Measurements from ENCODE around the gene CLEC17A. TPM values are rescaled to one million over a fixed set of nuclear protein-coding genes. Genes with fewer than 3 reads are reported as not detected.
A peak's percentile ranks its signal among the peaks of the same experiment; 100 is the strongest.

CLEC17A gene
- total and polyA plus RNA-seq, 2 donors: 1.2 to 2.3 TPM

DNA sequence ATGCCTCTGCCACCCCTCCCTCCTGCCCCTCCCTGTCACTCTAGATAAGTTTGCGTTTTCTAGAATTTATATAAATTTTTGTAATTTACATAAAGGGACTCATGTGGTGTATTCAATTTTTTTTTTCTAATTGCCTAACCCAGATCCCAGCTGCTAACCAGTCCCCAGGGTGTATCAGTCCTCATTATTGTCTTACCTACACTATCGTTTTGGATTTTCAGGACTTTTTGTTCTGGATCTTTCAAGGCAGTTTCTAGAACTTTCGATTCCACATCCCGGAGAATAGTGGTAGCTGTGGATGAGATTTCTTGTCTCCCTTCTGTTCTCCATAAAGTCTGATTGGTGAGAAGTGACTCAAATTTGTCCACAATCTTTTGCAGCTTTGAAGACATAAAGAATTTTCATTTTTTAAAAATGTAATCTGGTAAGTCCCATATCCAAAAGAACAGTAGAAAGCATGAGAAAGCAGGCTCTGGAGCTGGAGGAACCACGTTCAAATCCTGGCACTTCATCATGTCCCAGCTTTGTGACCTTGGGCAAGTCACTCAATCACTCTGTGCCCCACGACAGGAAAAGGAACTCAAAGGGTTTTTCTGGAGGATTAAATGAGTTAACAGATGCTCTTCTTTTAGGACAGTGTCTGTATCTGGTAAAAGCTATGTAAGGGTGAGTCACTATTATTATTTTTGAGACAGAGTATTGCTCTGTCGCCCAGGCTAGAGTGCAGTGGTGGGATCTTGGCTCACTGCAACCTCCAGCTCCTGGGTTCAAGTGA lies 72.1 kb downstream of the CLEC17A start:
- no peak for DNase-seq (ENCODE audit: low read depth in 6 of 9, low spot score in 9 of 9)
- 91% methylated on average over 7 of the region's 7 CpGs for WGBS
- Histone ChIP-seq H3K4me1 (ENCODE audit: control insufficient read depth in 2 of 2, insufficient read depth in 2 of 2, low read length in 2 of 2) (no peaks in the 10 kb centered on the region), H3K9me3 (ENCODE audit: control insufficient read depth in 2 of 2, insufficient read depth in 1 of 2, low read length in 1 of 2) (no peaks in the 10 kb centered on the region), H3K4me3 (ENCODE audit: low read length in 2 of 2) (no peak overlapping the region), H3K27me3 (ENCODE audit: control insufficient read depth in 2 of 2, insufficient read depth in 1 of 2, low read length in 1 of 2) (no peaks in the 10 kb centered on the region), H3K36me3 (ENCODE audit: control insufficient read depth in 2 of 2, insufficient read depth in 2 of 2, low read length in 1 of 2) (no peaks in the 10 kb centered on the region), H3K27ac (ENCODE audit: low read depth in 1 of 2, low read length in 1 of 2) (no peak overlapping the region)

DNA sequence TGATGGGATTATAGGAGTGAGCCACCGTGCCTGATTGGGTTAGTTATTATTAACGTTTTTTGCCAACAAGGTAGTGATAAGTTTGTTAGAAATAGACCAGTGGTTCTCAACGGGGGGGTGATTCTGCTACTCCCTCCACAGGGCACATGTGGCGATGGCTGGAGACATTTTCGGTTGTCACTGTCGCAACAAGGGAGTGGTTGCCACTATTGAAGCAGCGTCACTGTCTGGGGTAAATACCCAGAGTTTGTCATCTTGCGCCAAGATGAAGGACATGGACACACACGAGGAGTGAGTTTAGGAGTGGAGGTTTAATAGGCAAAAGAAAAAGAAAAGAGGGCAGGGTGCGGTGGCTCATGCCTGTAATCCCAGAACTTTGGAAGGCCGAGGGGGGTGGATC lies 72.8 kb downstream of the CLEC17A start:
- Histone ChIP-seq H3K27ac (ENCODE audit: low read depth in 1 of 2, low read length in 1 of 2) (no peak overlapping the region), H3K36me3 (ENCODE audit: control insufficient read depth in 2 of 2, insufficient read depth in 2 of 2, low read length in 1 of 2) (no peaks in the 10 kb centered on the region), H3K4me1 (ENCODE audit: control insufficient read depth in 2 of 2, insufficient read depth in 2 of 2, low read length in 2 of 2) (no peaks in the 10 kb centered on the region), H3K9me3 (ENCODE audit: control insufficient read depth in 2 of 2, insufficient read depth in 1 of 2, low read length in 1 of 2) (no peaks in the 10 kb centered on the region), H3K27me3 (ENCODE audit: control insufficient read depth in 2 of 2, insufficient read depth in 1 of 2, low read length in 1 of 2) (no peaks in the 10 kb centered on the region), H3K4me3 (ENCODE audit: low read length in 2 of 2) (no peak overlapping the region)
- DNase-seq (ENCODE audit: low read depth in 6 of 9, low spot score in 9 of 9): no peak
- 86% methylated on average over 11 of the region's 11 CpGs for WGBS

DNA sequence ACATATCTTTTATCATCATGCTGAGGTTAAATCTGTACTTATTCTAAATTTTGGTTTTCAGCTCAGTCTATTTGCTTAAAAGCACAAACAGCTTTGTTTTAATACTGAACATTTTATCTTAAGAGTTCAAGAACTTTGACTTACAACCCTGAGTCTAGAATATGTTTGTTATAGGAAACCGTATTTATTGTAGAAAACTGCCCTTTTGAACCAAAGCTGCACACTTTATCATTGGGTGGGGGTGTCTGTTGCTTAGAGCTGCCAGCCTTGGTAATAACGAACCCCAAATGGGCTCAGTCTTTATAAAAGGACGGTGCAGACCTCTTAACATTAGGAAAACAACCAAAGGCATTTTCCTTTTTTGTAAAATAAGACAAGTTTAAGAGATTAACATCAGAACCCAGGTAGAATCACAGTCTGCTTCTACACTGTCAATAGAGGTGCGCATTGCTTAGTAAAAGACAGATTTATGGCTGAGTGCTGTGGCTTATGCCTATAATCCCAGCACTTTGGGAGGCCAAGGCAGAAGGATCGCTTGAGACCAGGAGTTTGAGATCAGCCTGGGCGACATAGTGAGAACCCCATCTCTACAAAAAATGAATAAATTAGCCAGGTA lies 77.1 kb downstream of the CLEC17A start:
- H3K4me1 ChIP-seq (ENCODE audit: control insufficient read depth in 2 of 2, insufficient read depth in 2 of 2, low read length in 2 of 2): no peaks in the 10 kb centered on the region
- 97% methylated on average over 6 of the region's 6 CpGs for WGBS
- H3K4me3 ChIP-seq (ENCODE audit: low read length in 2 of 2): no peak overlapping the region
- H3K9me3 ChIP-seq (ENCODE audit: control insufficient read depth in 2 of 2, insufficient read depth in 1 of 2, low read length in 1 of 2): no peaks in the 10 kb centered on the region
- DNase-seq (ENCODE audit: low read depth in 6 of 9, low spot score in 9 of 9): no peak
- no peak overlapping the region for H3K27ac ChIP-seq (ENCODE audit: low read depth in 1 of 2, low read length in 1 of 2)
- no peaks in the 10 kb centered on the region for H3K27me3 ChIP-seq (ENCODE audit: control insufficient read depth in 2 of 2, insufficient read depth in 1 of 2, low read length in 1 of 2)
- no peaks in the 10 kb centered on the region for H3K36me3 ChIP-seq (ENCODE audit: control insufficient read depth in 2 of 2, insufficient read depth in 2 of 2, low read length in 1 of 2)

DNA sequence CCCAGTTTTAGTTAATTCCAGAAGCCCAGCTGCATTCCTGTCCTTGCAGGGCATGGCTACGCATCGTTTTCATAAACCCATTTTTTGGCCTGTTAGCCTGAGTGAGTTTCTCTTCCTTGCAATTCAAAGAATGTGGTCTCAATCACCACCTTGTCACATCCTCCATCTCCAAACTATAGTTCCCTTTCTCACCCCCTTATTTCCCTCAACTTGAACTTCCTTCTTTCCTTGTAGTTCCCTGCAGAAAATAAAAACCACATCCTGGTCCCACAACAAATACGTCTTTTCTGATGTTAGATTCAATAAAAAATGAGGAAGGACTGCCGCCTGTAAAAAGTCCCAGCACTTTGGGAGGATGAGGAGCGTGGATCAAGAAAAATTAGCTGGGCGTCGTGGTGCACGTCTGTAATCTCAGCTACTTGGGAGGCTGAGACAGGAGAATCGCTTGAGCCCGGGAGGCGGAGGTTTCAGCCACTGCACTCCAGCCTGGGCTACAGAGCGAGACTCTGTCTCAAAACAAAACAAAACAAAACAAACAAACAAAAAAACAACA lies 78.6 kb downstream of the CLEC17A start:
- no peaks in the 10 kb centered on the region for H3K9me3 ChIP-seq (ENCODE audit: control insufficient read depth in 2 of 2, insufficient read depth in 1 of 2, low read length in 1 of 2)
- no peaks in the 10 kb centered on the region for H3K4me1 ChIP-seq (ENCODE audit: control insufficient read depth in 2 of 2, insufficient read depth in 2 of 2, low read length in 2 of 2)
- peak in 1 of 9 donors; percentile 12 for DNase-seq (ENCODE audit: low read depth in 6 of 9, low spot score in 9 of 9)
- no peak overlapping the region for H3K27ac ChIP-seq (ENCODE audit: low read depth in 1 of 2, low read length in 1 of 2)
- H3K4me3 ChIP-seq (ENCODE audit: low read length in 2 of 2): no peak overlapping the region
- WGBS: 34% methylated on average over 12 of the region's 12 CpGs
- no peaks in the 10 kb centered on the region for H3K27me3 ChIP-seq (ENCODE audit: control insufficient read depth in 2 of 2, insufficient read depth in 1 of 2, low read length in 1 of 2)
- no peaks in the 10 kb centered on the region for H3K36me3 ChIP-seq (ENCODE audit: control insufficient read depth in 2 of 2, insufficient read depth in 2 of 2, low read length in 1 of 2)

Other genes starting within 250 kb of the CLEC17A start
- 19.5 TPM for gene ADGRE5, start 201.6 kb upstream of the CLEC17A start, total RNA-seq
- 38.7 TPM for gene ADGRE5, start 201.6 kb upstream of the CLEC17A start, polyA plus RNA-seq
- gene DDX39A, start 163.7 kb upstream of the CLEC17A start, total RNA-seq: 133 TPM
- gene DDX39A, start 163.7 kb upstream of the CLEC17A start, polyA plus RNA-seq: 197 TPM
- 64.6 TPM for gene PKN1, start 149.8 kb upstream of the CLEC17A start, total RNA-seq
- 86.4 TPM for gene PKN1, start 149.8 kb upstream of the CLEC17A start, polyA plus RNA-seq
- gene PTGER1, start 107.7 kb upstream of the CLEC17A start, total RNA-seq: not detected
- 0.11 TPM for gene PTGER1, start 107.7 kb upstream of the CLEC17A start, polyA plus RNA-seq
- 63.1 TPM for gene GIPC1, start 87.0 kb upstream of the CLEC17A start, total RNA-seq
- gene GIPC1, start 87.0 kb upstream of the CLEC17A start, polyA plus RNA-seq: 58.5 TPM
- 70.7 TPM for gene DNAJB1, start 64.7 kb upstream of the CLEC17A start, total RNA-seq
- gene DNAJB1, start 64.7 kb upstream of the CLEC17A start, polyA plus RNA-seq: 65.0 TPM
- 51.3 TPM for gene TECR, start 53.5 kb upstream of the CLEC17A start, total RNA-seq
- gene TECR, start 53.5 kb upstream of the CLEC17A start, polyA plus RNA-seq: 143 TPM
- gene NDUFB7, start 11.0 kb upstream of the CLEC17A start, total RNA-seq: 255 TPM
- 216 TPM for gene NDUFB7, start 11.0 kb upstream of the CLEC17A start, polyA plus RNA-seq
- 0.33 TPM for gene ADGRE3, start 91.8 kb downstream of the CLEC17A start, total RNA-seq
- gene ADGRE3, start 91.8 kb downstream of the CLEC17A start, polyA plus RNA-seq: 0.09 TPM
- gene ZNF333, start 107.0 kb downstream of the CLEC17A start, total RNA-seq: 6.8 TPM
- 14.5 TPM for gene ZNF333, start 107.0 kb downstream of the CLEC17A start, polyA plus RNA-seq
- 1.2 TPM for gene ADGRE2, start 195.5 kb downstream of the CLEC17A start, total RNA-seq
- 3.4 TPM for gene ADGRE2, start 195.5 kb downstream of the CLEC17A start, polyA plus RNA-seq